Measurements from ENCODE around the gene CCR1. TPM values are rescaled to one million over a fixed set of nuclear protein-coding genes. Genes with fewer than 3 reads are reported as not detected.

Gene CCR1
- total RNA-seq, 1 experiment from 2014 or later = 0.10 TPM

- ATAC-seq (no peak), DNase-seq (ENCODE audit: low read depth, low spot score) (no peak)
- no peak overlapping the region for H3K4me3 ChIP-seq (replicated peaks in 1 of 2; ENCODE audit: low read depth in 1 of 2, low read length in 2 of 2)
- H3K27ac ChIP-seq (ENCODE audit: low read depth, low read length) = no peak overlapping the region
- BruUV-seq (replicated peaks) = no TSS peak
- no peak overlapping the region for H3K4me2 ChIP-seq (ENCODE audit: low read length)
- no peaks in the 10 kb centered on the region for H3K79me2 ChIP-seq (ENCODE audit: insufficient read depth, low read length)
- H3K9me2 ChIP-seq (ENCODE audit: insufficient read depth) = no peaks in the 10 kb centered on the region
- TF ChIP-seq SP1 (IDR thresholded peaks at IDR 0.05; ENCODE audit: low read depth) (no peak), JUND (IDR thresholded peaks at IDR 0.05) (no peak), EGR1 (IDR thresholded peaks at IDR 0.05; ENCODE audit: low read depth) (no peak), ELF1 (IDR thresholded peaks at IDR 0.05; ENCODE audit: borderline replicate concordance, low read depth) (no peak), MAX (IDR thresholded peaks at IDR 0.05) (no peak), REST (IDR thresholded peaks at IDR 0.05; ENCODE audit: low read depth) (no peak), POLR2AphosphoS5 (IDR thresholded peaks at IDR 0.05; ENCODE audit: low read depth, low read length) (no peak), ZBTB33 (IDR thresholded peaks at IDR 0.05; ENCODE audit: extremely low read depth, insufficient replicate concordance, low read length) (no peak), SRF (IDR thresholded peaks at IDR 0.05; ENCODE audit: low read depth) (no peak), ATF3 (IDR thresholded peaks at IDR 0.05) (no peak), YY1 (IDR thresholded peaks at IDR 0.05; ENCODE audit: extremely low read depth, insufficient replicate concordance, low read depth, low read length) (no peak), RAD21 (IDR thresholded peaks at IDR 0.05; ENCODE audit: low read depth) (no peak), EZH2 (IDR thresholded peaks at IDR 0.05) (no peak), FOSL1 (IDR thresholded peaks at IDR 0.05; ENCODE audit: low read depth) (no peak), CEBPB (IDR thresholded peaks at IDR 0.05; ENCODE audit: low read depth) (no peak), ZNF274 (IDR thresholded peaks at IDR 0.05; ENCODE audit: low read depth, low read length) (no peak)
- H4K20me1 ChIP-seq (ENCODE audit: insufficient read depth) = no peaks in the 10 kb centered on the region
- no peak overlapping the region for H2AFZ ChIP-seq (ENCODE audit: low read depth, low read length, poor library complexity, severe bottlenecking)
- no peaks in the 10 kb centered on the region for H3K4me1 ChIP-seq (ENCODE audit: control insufficient read depth in 1 of 2, insufficient read depth in 2 of 2, low read length in 2 of 2)
- 0 out of 4 replicates have a peak, but pooled peaks cover 0 to 3% of the 10 kb centered on the region in 2 experiments for H3K9me3 ChIP-seq (ENCODE audit: control insufficient read depth in 1 of 2, insufficient read depth in 1 of 2, low read depth in 1 of 2, low read length in 2 of 2)
- ChIA-PET RAD21 (ENCODE audit: low non-redundant PET in 1 of 2, low total read pairs in 2 of 2, uncharacterized antibody in 2 of 2, unreplicated experiment in 2 of 2) (no interaction called here), POLR2A (no interaction called here), CTCF (interaction anchor here (1.1 kb wide), 1 partner anchor 12 kb away, joined by 3 read pairs; no protein-coding TSS in a partner anchor)
- no peaks in the 10 kb centered on the region for H3K27me3 ChIP-seq (ENCODE audit: insufficient read depth, low read length)
- intact Hi-C loops (cut with micrococcal nuclease) = no loop called here
- no peaks in the 10 kb centered on the region for H3K36me3 ChIP-seq (ENCODE audit: control insufficient read depth in 1 of 2, insufficient read depth in 2 of 2, low read length in 2 of 2)
- no peak overlapping the region for H3K9ac ChIP-seq (ENCODE audit: low read length)
Measured at GRCh38 chr3:46196261-46196957, 11.7 kb downstream of the CCR1 start.

Measured in HCT116 (cell line).